HG03196 (cell line): ENCODE results near the gene DVL1.
A peak's percentile ranks its signal among the peaks of the same experiment; 100 is the strongest.
"Not testable (repeated sequence)": the region's sequence is repeated elsewhere in the genome, so short reads cannot be mapped to it uniquely, and the experiment has no call there.

Experiments
- ATAC-seq: cut with Tn5 transposase; IDR thresholded peaks from one replicate; pipeline ENCODE4 v1.9.1; 2021; ENCODE audit not compliant: unreplicated experiment

The DVL1 gene

DNA sequence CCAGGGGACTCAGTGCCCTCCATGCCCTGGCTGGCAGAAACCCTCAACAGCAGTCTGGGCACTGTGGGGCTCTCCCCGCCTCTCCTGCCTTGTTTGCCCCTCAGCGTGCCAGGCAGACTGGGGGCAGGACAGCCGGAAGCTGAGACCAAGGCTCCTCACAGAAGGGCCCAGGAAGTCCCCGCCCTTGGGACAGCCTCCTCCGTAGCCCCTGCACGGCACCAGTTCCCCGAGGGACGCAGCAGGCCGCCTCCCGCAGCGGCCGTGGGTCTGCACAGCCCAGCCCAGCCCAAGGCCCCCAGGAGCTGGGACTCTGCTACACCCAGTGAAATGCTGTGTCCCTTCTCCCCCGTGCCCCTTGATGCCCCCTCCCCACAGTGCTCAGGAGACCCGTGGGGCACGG is 21.0 kb downstream of the DVL1 start:
- ATAC-seq: no peak

DNA sequence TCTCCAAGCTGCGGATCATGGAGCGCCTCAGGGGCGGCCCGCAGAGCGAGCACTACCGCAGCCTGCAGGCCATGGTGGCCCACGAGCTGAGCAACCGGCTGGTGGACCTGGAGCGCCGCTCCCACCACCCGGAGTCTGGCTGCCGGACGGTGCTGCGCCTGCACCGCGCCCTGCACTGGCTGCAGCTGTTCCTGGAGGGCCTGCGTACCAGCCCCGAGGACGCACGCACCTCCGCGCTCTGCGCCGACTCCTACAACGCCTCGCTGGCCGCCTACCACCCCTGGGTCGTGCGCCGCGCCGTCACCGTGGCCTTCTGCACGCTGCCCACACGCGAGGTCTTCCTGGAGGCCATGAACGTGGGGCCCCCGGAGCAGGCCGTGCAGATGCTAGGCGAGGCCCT is 21.9 kb downstream of the DVL1 start:
- ATAC-seq: no peak

DNA sequence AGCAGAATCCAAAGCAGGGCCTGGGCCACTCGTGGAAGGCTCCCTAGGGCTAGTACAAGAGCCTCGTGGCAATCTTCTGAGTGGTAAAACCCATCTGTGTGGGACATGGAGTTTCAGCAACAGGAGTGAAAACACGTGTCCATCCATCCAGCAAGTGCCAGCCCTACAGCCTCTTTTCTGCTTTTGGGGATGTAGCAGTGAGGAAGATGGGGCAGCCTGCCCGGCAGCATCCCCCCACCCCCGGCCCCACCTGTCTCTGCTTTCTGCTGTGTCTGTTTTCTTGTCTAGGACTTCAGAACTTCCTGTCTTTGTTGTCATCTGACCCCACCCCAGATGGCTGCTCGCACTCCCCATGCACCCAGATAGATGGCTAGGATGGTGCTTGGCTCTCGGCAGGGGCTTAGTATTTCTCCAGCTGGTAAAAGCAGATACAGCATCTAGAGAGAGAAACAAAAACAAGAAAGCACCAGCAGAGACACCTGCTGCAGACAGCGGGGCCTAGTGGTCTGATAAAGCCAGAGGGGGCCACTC is 23.1 kb downstream of the DVL1 start:
- no peak for ATAC-seq

DNA sequence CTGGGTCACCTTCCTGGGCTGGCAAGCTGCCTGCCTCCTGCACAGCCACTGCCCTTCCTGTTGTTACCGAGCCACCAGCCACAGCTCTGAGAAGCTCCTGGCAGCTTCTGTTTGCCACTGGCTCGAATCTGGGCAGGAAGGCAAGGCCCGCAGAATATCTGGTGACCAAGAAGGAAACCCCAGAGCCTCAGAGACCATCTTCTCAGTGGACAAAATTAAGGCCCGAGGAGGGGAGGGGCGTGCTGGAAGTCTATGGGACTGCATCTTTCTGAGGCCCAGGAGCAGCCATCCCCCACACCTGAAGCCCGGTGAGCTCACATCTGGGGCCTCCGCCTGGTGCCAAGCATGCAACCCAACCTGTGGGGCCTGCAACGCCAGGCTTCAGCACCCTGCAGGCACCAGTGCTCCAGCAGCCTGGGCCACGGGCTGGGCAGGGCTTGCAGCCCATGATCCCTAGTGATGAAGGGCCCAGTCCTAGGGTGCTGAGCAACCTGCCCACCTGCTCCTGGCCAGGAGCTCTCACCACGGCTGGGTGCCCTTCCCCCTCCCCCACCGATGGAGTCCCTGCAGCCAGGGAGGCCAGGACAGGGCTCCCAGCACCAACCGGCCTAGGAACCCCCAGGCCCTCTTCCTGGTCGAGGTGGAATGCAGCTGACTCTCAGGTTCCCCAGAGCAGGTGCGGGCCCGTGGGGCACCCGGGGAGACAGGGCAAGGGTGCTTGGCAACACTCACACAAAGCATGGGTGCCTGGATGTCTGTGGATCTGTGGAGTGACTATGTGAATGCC is 23.7 kb downstream of the DVL1 start:
- no peak for ATAC-seq

DNA sequence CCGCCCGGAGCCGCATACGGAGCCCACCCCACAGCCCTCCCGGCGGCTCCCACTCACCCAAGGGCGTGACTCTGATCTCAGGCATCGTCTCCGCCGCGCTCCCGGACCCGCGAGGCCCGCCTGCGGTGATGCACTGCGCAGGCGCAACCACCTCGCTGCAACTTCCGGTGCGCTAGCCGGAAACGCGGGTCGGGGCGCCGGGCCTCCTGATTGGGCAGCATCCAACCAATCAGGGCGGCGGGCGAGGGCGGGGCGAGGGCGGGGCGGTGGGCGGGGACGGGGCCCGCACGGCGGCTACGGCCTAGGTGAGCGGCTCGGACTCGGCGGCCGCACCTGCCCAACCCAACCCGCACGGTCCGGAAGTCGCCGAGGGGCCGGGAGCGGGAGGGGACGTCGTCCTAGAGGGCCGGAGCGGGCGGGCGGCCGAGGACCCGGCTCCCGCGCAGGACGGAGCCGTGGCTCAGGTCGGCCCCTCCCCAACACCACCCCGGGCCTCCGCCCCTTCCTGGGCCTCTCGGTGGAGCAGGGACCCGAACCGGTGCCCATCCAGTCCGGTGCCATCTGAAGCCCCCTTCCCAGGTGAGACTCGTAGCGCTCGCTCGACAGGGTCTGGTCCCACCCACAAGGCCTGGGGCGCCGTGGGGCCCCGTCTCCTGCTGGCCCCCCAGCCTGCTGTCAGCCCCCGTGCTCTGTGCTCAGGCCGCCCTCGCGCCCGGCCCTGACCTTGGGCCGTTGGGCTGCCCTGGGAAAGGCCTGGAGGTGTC is 24.5 kb downstream of the DVL1 start, which contains the start of the genes CPTP and INTS11:
Gene CPTP (plus strand): TSS at position 279 of the 764 bp plus-strand sequence. CDS start 2,109 bp downstream, outside the sequence.
Gene INTS11 (minus strand): TSS at position 137 of the 764 bp plus-strand sequence. CDS start 52 bp downstream, at position 85.
- peak; percentile 64 for ATAC-seq

DNA sequence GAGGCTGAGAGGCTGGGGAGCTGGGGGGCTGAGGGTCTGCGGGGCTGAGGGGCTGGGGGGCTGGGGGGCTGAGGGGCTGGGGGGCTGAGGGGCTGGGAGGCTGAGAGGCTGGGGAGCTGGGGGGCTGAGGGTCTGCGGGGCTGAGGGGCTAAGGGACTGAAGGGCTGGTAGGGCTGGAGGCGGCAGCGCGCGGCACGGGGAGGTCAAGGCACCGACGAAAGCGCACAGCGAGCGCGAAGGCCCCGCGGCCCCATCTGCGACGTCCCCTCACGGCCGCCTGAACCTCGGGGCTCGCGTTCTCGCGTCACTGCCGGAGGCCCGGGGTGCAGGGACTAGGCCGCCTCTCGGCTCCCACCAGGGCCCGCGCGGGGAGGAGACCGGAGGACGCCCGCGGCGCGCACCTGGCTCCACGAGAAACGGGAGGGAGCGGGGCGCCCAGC is 25.1 kb downstream of the DVL1 start:
- peak; percentile 21 for ATAC-seq

DNA sequence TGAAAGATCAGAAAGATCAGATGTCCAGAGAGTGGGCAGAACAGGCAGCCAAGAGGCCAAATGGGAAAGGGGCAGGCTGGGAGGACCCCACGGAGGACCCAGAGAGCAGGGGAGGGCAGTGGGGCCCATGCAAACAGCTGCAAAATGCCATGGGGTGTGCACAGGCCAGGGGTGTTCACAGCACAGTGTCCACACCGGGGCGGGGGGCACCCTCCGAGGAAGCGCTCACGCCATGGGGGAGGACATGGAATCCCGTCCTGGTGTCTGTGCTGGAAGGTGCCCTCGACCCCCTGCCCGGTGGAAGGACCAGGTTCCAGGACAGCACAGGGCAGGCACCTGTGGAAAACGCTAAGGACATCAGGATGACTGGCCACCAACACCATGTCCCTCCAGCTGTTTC is 26.3 kb downstream of the DVL1 start:
- ATAC-seq: no peak

DNA sequence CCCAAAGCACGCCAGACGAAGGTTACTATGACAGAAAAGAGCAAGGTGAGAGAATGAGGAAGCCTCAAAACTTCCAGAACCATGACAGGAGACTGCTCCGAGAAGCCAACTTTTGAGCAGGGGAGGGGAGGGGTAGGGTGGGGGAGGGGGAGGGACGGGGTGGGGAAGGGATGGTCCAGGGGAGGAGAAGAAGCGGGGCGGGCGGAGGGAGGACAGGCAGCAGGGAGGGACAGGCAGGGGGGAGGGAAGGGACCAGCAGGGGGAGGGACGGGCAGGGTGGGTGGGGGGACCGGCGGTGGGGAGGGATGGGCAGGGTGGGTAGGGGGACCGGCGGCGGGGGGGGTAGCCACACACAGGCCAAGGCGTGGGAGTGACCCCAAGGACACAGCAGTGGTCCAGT is 26.8 kb downstream of the DVL1 start:
- no peak for ATAC-seq

DNA sequence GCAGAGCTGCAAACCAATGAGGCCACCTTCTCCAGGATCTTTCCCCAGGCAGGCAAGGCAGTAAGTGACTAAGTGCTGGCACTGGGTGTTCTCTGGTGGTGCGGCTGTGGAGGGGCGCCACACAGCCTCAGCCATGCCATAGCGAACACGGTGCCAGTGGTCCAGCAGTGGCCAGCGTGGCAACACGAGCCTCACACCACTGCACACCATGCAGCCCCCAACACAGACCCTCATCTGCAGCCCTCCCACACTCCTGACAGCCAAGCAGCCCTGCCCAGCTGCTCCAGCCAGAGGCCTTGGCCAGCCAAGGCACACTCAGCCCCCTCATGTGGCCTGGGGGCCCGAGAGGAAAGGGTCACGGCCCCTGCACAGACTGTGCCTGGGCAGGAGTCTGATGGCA is 27.7 kb downstream of the DVL1 start:
- no peak for ATAC-seq

DNA sequence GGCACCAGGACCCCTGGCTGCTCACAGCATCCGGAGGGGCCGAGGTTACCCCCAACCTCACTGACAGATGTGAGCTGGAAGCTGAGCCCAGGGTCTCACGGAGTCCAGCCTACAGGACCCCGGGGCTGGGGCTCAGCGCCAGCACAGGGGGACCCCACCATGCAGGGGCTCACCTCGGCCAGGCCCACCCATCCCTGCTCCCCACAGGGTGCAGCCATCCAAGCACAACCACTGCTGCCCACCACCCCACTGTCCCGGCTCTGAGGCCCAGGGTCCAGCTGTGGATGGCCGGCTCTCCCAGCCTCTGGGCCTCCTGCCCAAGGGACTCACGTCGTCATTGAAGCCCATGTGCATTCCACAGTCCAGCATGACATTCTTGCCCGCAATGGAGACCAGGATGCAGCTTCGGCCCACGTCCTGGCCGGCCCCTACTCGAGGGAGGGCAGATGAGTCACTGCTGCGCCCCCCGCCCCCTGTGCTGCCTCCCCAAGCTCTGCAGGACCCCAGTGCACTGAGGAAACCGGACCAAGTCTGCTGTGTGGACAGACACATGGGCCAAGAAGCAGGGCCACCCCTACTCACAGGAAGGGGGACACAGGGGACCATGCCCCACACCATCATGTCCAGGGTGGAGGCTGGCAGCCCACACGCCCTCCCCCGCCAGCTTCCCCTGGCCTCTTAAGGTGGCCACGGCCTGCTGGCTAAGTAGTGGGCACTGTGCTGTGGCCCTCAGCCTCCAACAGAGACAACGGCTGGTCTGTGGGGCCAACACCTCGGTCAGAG is 28.4 kb downstream of the DVL1 start:
- no peak for ATAC-seq

DNA sequence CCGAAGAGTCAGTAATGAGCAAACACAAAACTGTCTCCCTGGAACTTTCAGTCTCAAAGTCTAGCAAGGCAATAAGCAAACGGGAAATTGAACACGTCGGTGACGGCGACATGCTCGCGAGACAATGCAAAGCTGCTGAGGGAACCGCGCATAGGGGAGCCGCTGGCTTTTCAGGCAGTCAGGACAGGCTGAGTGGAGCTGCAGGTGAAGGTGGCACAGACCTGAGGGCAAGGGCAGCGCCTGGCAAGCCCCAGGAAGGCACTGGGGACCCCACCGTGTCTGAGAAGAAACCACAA is 29.6 kb downstream of the DVL1 start:
- ATAC-seq: no peak

DNA sequence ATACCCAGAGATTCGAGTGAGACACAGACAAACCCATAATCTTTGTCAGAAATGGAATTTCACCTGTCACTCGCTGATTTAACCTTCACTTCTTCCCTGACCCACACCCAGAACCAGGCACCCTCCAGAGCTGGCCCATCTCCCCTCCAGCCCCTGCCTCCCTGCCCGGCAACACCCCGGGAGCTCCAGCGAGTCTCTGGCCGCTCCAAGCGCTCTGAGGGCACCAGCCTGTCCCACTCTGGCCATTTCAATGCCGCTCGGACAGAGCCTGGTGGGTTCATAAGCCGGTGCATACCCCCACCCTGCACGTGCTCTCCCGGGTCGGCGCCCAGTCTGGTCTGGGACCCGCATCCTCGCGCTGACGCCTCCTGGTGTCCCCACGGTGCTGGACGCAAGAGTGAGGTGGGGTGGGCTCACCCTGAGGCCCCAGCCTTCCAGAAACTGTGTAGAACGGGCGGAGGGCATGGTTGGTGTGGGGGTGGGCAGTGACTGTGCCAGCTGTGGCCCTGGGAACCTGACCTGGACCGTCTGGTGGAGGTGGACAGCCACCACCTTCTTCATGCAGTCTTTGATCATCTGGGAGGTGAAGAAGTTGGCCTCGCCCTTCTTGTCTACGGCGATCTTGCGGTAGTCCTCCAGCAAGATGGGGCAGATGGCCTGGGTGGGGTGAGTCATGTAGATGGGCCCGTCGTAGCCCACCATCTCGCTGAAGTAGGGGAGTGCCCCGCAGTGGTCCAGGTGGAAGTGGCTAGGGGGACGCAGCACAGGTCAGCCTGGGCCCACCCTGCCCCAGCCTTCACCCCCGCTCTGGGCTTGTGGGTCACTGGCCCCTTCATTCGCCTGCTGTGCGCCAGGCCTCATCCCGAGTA is 30.2 kb downstream of the DVL1 start:
- no peak for ATAC-seq

DNA sequence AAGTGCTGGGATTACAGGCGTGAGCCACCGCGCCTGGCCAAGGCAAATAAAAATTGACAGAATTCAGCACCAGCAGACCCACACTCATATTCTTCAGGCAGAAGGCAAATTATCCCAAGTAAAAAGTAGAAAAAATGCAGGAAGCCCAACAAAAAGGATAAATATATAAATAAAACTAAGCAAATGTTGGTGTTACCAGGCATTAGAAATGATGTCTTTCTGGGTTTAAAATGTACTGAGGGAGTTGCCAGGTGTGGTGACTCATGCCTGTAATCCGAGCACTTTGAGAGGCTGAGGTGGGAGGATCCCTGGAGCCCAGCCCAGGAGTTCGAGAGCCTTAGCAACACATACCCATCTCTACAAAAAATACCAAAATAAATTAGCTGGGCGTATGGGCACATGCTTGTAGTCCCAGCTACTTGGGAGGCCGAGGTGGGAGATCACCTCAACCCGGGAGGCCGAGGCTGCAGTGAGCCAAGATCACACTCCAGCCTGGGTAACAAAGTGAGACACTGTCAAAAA is 31.0 kb downstream of the DVL1 start:
- no peak for ATAC-seq

DNA sequence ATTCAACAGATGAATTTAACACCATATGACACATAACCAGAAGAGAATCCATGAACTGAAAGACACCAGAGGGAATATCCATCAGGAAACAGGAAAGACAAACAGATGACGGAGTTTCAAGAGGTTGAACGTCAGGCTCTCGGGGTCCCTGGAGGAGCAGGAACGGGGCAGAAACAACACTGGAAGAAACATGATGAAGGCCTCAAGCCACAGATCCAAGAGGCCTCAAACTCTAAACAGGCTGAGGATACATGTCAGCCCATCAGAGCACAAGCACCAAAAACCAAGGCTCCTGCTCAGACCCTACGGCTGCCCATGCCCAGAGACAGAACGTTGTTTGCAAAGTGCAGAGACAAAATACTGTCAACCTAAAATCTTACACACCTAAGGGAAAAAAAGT is 31.8 kb downstream of the DVL1 start:
- ATAC-seq: no peak

DNA sequence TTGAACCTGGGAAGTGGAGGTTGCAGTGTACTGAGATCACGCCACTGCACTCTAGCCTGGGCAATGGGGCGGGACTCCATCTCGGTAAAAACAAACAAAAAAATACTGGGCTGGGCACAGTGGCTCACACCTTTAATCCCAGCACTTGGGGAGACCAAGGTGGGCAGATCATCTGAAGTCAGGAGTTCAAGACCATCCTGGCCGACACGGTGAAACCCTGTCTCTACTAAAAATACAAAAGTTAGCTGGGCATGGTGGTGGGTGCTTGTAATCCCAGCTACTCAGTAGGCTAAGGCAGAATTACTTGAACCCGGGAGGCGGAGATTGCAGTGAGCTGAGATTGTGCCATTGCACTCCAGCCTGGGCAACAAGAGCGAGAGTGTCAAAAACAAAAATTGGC is 33.0 kb downstream of the DVL1 start:
- ATAC-seq: not testable (repeated sequence)

DNA sequence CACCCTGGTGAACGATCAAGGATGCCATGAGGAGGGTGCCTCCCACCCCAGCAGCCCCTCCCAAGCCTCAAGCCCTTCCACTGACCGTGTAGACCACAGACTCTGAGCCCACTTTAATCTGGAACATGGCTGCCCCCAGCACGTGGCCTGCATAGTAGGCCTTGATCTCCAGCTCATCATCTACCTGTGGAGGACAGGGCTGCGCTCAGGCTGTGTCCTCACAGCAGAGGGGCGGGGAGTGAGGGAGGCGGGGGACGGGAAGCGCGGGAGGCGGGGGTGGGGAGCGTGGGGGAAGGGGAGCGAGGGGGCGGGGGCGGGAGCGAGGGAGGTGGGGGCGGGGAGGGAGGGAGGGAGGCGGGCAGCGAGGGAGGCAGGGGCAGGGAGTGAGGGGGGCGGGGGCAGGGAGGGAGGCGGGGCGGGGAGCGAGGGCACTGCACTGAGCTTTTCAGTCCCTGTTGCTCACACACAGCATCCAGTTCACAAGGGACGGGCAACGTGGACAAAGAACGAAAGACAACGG is 33.7 kb downstream of the DVL1 start:
- ATAC-seq: no peak

DNA sequence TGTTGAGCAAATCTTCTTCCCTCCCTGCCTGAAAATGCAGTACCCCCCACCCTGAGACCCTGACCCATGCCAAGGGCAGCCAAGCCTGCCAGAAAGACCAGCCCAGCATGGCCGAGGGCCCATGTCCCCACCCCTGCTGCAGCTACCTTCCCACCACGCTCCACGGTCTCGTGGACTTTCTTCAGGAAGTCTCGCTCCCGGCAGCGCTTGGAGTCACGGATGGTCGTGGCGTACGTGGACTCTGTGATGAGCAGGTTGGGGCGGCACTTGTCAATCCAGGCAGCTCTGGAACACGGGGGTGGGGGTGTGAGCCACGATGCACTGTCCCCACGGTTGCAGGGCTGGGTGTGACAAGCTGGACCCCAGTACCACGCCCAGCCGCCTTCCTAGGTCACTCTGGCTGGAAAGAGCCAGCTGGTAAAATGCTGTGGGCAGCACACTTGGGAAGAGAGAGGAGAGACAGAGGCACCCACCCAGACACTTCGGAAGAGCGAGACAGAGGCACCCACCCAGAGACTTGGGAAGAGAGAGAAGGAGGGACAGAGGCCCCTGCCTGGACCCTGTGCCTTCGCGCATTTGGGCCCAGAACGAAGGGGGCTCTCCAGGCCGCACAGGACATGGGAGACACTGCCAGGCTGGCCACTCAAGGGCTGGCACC is 34.4 kb downstream of the DVL1 start:
- ATAC-seq: no peak

DNA sequence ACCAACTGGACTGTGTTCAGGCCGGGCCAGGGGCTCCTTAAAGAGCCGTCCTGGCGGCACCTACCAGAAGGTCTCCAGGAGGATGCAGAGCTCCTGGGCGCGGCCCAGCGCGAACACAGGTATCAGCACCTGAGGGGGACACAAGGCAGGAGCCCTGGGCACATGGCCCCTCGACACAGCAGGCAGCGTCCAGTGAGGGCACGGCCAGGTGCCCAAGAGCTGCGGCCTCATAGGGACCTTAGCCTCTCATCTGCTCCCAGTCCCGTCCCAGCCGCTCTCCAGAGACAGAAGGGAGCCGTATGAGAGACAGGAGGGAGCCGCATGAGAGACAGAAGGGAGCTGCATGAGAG is 35.0 kb downstream of the DVL1 start:
- ATAC-seq: no peak

DNA sequence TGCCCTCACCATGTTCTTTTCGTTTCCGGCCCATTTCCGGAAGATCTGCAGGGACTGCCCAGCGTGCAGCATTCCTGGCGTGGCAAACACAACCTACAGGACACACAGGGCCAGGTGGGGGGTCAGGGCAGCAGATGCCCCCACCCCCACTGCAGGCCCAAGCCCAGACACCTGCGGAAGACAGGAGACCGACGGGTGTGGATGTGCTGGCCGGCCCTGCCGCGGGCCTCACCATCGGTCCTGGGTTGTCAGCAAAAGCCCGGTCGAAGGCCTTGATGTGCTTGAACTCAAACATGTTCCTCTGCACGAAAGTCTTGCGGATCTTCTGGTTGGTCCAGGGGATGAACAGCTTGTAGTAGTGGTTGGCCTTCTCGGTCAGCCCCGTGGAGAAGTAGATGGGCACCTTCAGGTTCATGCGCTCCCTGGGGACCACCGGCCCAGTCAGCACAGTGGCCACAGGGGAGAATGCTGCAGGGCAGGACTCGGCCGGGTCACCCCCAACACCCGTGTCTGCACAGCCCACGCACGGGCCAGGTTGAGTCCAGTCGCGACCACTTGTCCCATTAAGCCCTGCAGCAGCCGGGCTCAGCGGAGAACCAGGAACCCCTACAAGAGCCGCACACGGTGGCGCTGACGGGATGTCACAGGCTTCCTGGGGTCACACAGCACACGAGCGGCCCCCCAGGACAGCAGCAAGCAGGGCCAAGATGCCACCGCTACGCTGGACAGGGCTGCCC is 35.5 kb downstream of the DVL1 start:
- no peak for ATAC-seq
